ENCODE data around the gene CCDC159.
"Not testable (repeated sequence)": the region's sequence is repeated elsewhere in the genome, so short reads cannot be mapped to it uniquely, and the experiment has no call there.

The CCDC159 gene

GRCh38 chr19:11367528-11367927 is 21.2 kb downstream of the CCDC159 start:
- no peak for DNase-seq
- ATAC-seq, result no peak

- no peak for ATAC-seq
- DNase-seq, result no peak
Measured at GRCh38 chr19:11370744-11371143, 24.4 kb downstream of the CCDC159 start.

GRCh38 chr19:11373166-11373884 is 27.0 kb downstream of the CCDC159 start:
- ATAC-seq, result no peak

GRCh38 chr19:11373885-11374432 is 27.6 kb downstream of the CCDC159 start:
- ATAC-seq, result no peak

More at GRCh38 chr19:11373166-11373884, 27.0 kb downstream of the CCDC159 start:
- DNase-seq, result no peak

GRCh38 chr19:11374433-11375142 is 28.3 kb downstream of the CCDC159 start, which contains the start of gene SWSAP1:
SWSAP1 (plus strand) TSS chr19:11374666; CDS start chr19:11374681, 15 bp downstream.
- ATAC-seq (peak; percentile 95), DNase-seq (peak; percentile 96)

More at GRCh38 chr19:11373885-11374432, 27.6 kb downstream of the CCDC159 start:
- no peak for DNase-seq

- peak; percentile 25 for ATAC-seq
Measured at GRCh38 chr19:11375143-11375948, 29.0 kb downstream of the CCDC159 start.

GRCh38 chr19:11377237-11377636 is 30.9 kb downstream of the CCDC159 start:
- ATAC-seq, result no peak
- no peak for DNase-seq

More at GRCh38 chr19:11375143-11375948, 29.0 kb downstream of the CCDC159 start:
- peak; percentile 73 for DNase-seq

- ATAC-seq (no peak), DNase-seq (no peak)
Measured at GRCh38 chr19:11377756-11378155, 31.4 kb downstream of the CCDC159 start.

- DNase-seq (peak; percentile 41), ATAC-seq (no peak)
Measured at GRCh38 chr19:11378319-11379189, 32.2 kb downstream of the CCDC159 start.

- DNase-seq, ATAC-seq: not testable (repeated sequence)
Measured at GRCh38 chr19:11379269-11379845, 33.0 kb downstream of the CCDC159 start.

GRCh38 chr19:11379857-11380350 is 33.6 kb downstream of the CCDC159 start:
- ATAC-seq (no peak), DNase-seq (no peak)

GRCh38 chr19:11380653-11381537 is 34.6 kb downstream of the CCDC159 start:
- DNase-seq, result peak; percentile 93
- ATAC-seq, result peak; percentile 87

- ATAC-seq (no peak), DNase-seq (peak; percentile 70)
Measured at GRCh38 chr19:11382898-11383705, 36.8 kb downstream of the CCDC159 start.

GRCh38 chr19:11383706-11384048 is 37.4 kb downstream of the CCDC159 start:
- DNase-seq (no peak), ATAC-seq (no peak)

- ATAC-seq (no peak), DNase-seq (no peak)
Measured at GRCh38 chr19:11384778-11385129, 38.4 kb downstream of the CCDC159 start.

- ATAC-seq, result no peak
- DNase-seq, result no peak
Measured at GRCh38 chr19:11387162-11388034, 41.1 kb downstream of the CCDC159 start.

- DNase-seq (no peak), ATAC-seq (no peak)
Measured at GRCh38 chr19:11390359-11390758, 44.0 kb downstream of the CCDC159 start.
